HepG2 (cell line): ENCODE results near the gene MYBPC2. TPM values are rescaled to one million over a fixed set of nuclear protein-coding genes. Genes with fewer than 3 reads are reported as not detected.

ENCODE experiments used
- ATAC-seq: fragments of 200-7000 bp; cut with Tn5 transposase; 3 replicates; pipeline ENCODE4 v1.9.1; 2020; ENCODE audit warnings: mild to moderate bottlenecking, moderate library complexity
- BruUV-seq: library from RNA; stranded (reverse); fragments of 400-500 nt; replicated peaks from 2 replicates; lab custom pipeline; 2021; lab: Mats Ljungman, UMichigan
- CTCF ChIA-PET: fragments of 300-600 bp; formaldehyde crosslinking; extraction: SDS; loops from one replicate; lab custom pipeline; 2021; ENCODE audit warnings: low total read pairs, inconsistent platforms, low intra/inter-chr PET ratio; lab: Yijun Ruan, JAX
- POLR2A ChIA-PET: fragments of 350-600 bp; sonication (Branson Sonifier 250); formaldehyde crosslinking; loops from one replicate; lab custom pipeline; 2020; ENCODE audit warnings: antibody characterized with exemption, inconsistent platforms; lab: Yijun Ruan, JAX
- DNase-seq: peaks from one replicate; pipeline ENCODE4 v3.0.0-alpha.2; 2015; ENCODE audit warnings: low spot score
- FAIRE-seq: peaks from 3 replicates; lab custom pipeline; 2011; peaks lifted over from hg19 to GRCh38; lab: Jason Lieb, UNC
- H2AFZ ChIP-seq: one replicate; pipeline ENCODE4 v1.6.1; 2011; ENCODE audit warnings: low read length, inconsistent platforms
- H3K27ac ChIP-seq: fragments of 300-600 bp; 3 replicates; pipeline ENCODE4 v1.8.0; 2011; ENCODE audit warnings: mixed run types, mild to moderate bottlenecking, mixed read lengths, low read length, inconsistent platforms; ENCODE audit not compliant: insufficient read depth; ENCODE audit errors: extremely low read length
- H3K27me3 ChIP-seq, 2 experiments: fragments of 200-600 bp in 1 of 2; 2 replicates in 1 of 2; 3 replicates in 1 of 2; pipeline versions ENCODE4 v1.6.0 to v1.8.0; 2011; ENCODE audit warnings: low read length in 2 of 2, mild to moderate bottlenecking in 2 of 2, moderate library complexity in 2 of 2, inconsistent platforms in 1 of 2; ENCODE audit not compliant: insufficient read depth in 2 of 2, control insufficient read depth in 1 of 2
- H3K36me3 ChIP-seq, 2 experiments: fragments of 200-600 bp in 1 of 2; replicated peaks in 1 of 2; 2 replicates in 1 of 2; 3 replicates in 1 of 2; pipeline versions ENCODE4 v1.5.1 to v1.8.0; 2011; ENCODE audit warnings: low read length in 2 of 2, inconsistent platforms in 1 of 2; ENCODE audit not compliant: insufficient read depth in 2 of 2, control insufficient read depth in 1 of 2
- H3K4me1 ChIP-seq: 2 replicates; pipeline ENCODE4 v1.5.1; 2012; ENCODE audit warnings: low read length, inconsistent platforms; ENCODE audit not compliant: insufficient read depth
- H3K4me2 ChIP-seq: 2 replicates; pipeline ENCODE4 v1.6.0; 2011; ENCODE audit warnings: low read depth, low read length, inconsistent platforms
- H3K4me3 ChIP-seq, 3 experiments: fragments of 200-600 bp in 1 of 3; sonication (generic), shearing (Covaris generic) in 1 of 3; replicated peaks in 1 of 3; 2 replicates each; pipeline ENCODE4 v1.5.1; 2011 to 2016; ENCODE audit warnings: low read length in 3 of 3, inconsistent platforms in 2 of 3, low read depth in 2 of 3, mild to moderate bottlenecking in 2 of 3, control low read depth in 1 of 3, mixed read lengths in 1 of 3; ENCODE audit not compliant: insufficient read depth in 1 of 3
- H3K79me2 ChIP-seq: one replicate; pipeline ENCODE4 v1.6.1; 2011; ENCODE audit warnings: low read length, inconsistent platforms; ENCODE audit not compliant: insufficient read depth
- H3K9ac ChIP-seq: 2 replicates; pipeline ENCODE4 v1.6.0; 2011; ENCODE audit warnings: mild to moderate bottlenecking, low read depth, low read length, inconsistent platforms; ENCODE audit not compliant: insufficient read depth
- H3K9me3 ChIP-seq: 2 replicates; pipeline ENCODE4 v1.5.1; 2012; ENCODE audit warnings: mild to moderate bottlenecking, low read length
- H4K20me1 ChIP-seq: 2 replicates; pipeline ENCODE4 v1.6.0; 2011; ENCODE audit warnings: inconsistent platforms, mild to moderate bottlenecking, low read length, moderate library complexity; ENCODE audit not compliant: insufficient read depth
- AGO2 ChIP-seq: fragments of 200-400 bp; formaldehyde crosslinking; optimal IDR thresholded peaks from 2 replicates; pipeline ENCODE3; 2017; ENCODE audit warnings: mild to moderate bottlenecking, low read depth, low read length, moderate library complexity
- CHD4 ChIP-seq: fragments of 200-600 bp; sonication (generic); IDR thresholded peaks from 2 replicates; pipeline ENCODE4 v1.7.0; 2017; ENCODE audit warnings: mild to moderate bottlenecking, low read length, borderline replicate concordance
- HNRNPL ChIP-seq: fragments of 200-400 bp; formaldehyde crosslinking; IDR thresholded peaks from 2 replicates; pipeline ENCODE4 v1.6.1; 2017; ENCODE audit warnings: mild to moderate bottlenecking, low read depth, low read length
- NR2C2 ChIP-seq: sonication (generic); formaldehyde crosslinking; IDR thresholded peaks from 2 replicates; pipeline ENCODE4 v1.4.0; 2020; ENCODE audit warnings: missing genetic modification reagents, mild to moderate bottlenecking, moderate library complexity, borderline replicate concordance
- NR2F6 ChIP-seq, 2 experiments: IDR thresholded peaks; 2 replicates each; pipeline ENCODE4 v1.6.1; 2016; ENCODE audit warnings: antibody characterized with exemption in 1 of 2, mild to moderate bottlenecking in 1 of 2
- RBM22 ChIP-seq: fragments of 200-400 bp; formaldehyde crosslinking; optimal IDR thresholded peaks from 2 replicates; pipeline ENCODE3; 2017; ENCODE audit warnings: mild to moderate bottlenecking, low read length, moderate library complexity
- USF2 ChIP-seq, 2 experiments: sonication (generic) in 1 of 2; formaldehyde crosslinking in 1 of 2; IDR thresholded peaks; 2 replicates each; pipeline versions ENCODE4 v1.5.1 to v1.6.1; 2011 to 2020; ENCODE audit warnings: borderline replicate concordance in 1 of 2, low read depth in 1 of 2, low read length in 1 of 2, mild to moderate bottlenecking in 1 of 2, missing genetic modification reagents in 1 of 2, moderate library complexity in 1 of 2
- ZNF44 ChIP-seq: sonication (generic); formaldehyde crosslinking; IDR thresholded peaks from 2 replicates; pipeline ENCODE4 v1.5.1; 2020; ENCODE audit warnings: mild to moderate bottlenecking, missing genetic modification reagents
- ZNF75D ChIP-seq: sonication (generic); formaldehyde crosslinking; IDR thresholded peaks from 2 replicates; pipeline ENCODE4 v1.8.1; 2023; ENCODE audit warnings: missing genetic modification reagents, mild to moderate bottlenecking, borderline replicate concordance
- WGBS: methylation state at CpG from one replicate; pipeline ENCODE4 v1.1.6; 2017; ENCODE audit warnings: low lambda C conversion rate; 5-methylcytosine and 5-hydroxymethylcytosine counted together
- in situ Hi-C: cut with HindIII; loops from 2 replicates; pipeline ENCODE4 v1.10.0; 2017; ENCODE audit warnings: low pct_unique_long_range_greater_than_20kb; ENCODE audit not compliant: extremely low pct_ligation_motif_present
- intact Hi-C: fragments of 100-400 bp; cut with micrococcal nuclease; formaldehyde crosslinking; loops from one replicate; pipeline ENCODE4 v1.10.0; 2022; ENCODE audit not compliant: unreplicated experiment
- polyA plus RNA-seq, 8 experiments: library from polyadenylated mRNA; depleted of rRNA in 3 of 8; stranded (reverse) in 7 of 8; unstranded in 1 of 8; fragments of >200 nt; fragmentation: Illumina TruSeq in 4 of 8; extraction: Trizol in 4 of 8; gene quantifications; 2 replicates each; pipeline versions ENCODE4 v1.2.1 to v1.2.3, GENCODE V29; 2011 to 2016; ENCODE audit warnings: low read depth in 4 of 8, missing spikeins in 1 of 8, mixed read lengths in 1 of 8; ENCODE audit not compliant: insufficient read depth in 1 of 8
- total RNA-seq, 5 experiments: library from RNA; depleted of rRNA; stranded (reverse); fragments of >200 nt; fragmentation: Illumina TruSeq; extraction: Trizol; gene quantifications; 2 replicates each; pipeline ENCODE4 v1.2.3, GENCODE V29; 2016; ENCODE audit warnings: low read depth in 1 of 5

MYBPC2 gene
- total and polyA plus RNA-seq, 2 of the 13 experiments (the other 11 are each of a cell fraction or from before 2014, with no cell fraction given) = not detected

- ATAC-seq (no peak), FAIRE-seq (no peak), DNase-seq (no peak)
- no peaks in the 10 kb centered on the region for H3K79me2 ChIP-seq
- H3K9ac ChIP-seq = no peak overlapping the region
- ChIA-PET POLR2A (no interaction called here), CTCF (no interaction called here)
- H4K20me1 ChIP-seq = no peaks in the 10 kb centered on the region
- peaks cover under 1% of the 10 kb centered on the region; the same call in 1 of the 2 replicates for H3K4me1 ChIP-seq
- H3K27me3 ChIP-seq = no peaks in the 10 kb centered on the region
- in situ Hi-C loops (no loop called here), intact Hi-C loops (no loop called here)
- no peak overlapping the region for H3K27ac ChIP-seq
- no TSS peak for BruUV-seq
- no peaks in the 10 kb centered on the region for H3K9me3 ChIP-seq
- peaks cover 0 to 3% of the 10 kb centered on the region in 2 experiments; a peak in 1 of 5 replicates for H3K36me3 ChIP-seq
- H3K4me2 ChIP-seq = no peak overlapping the region
- no peak overlapping the region for H3K4me3 ChIP-seq
- no peak overlapping the region for H2AFZ ChIP-seq
- TF ChIP-seq NR2C2 (CRISPR knock-in tag) (peak; percentile 49; the same call in 1 of the 2 replicates), HNRNPL (0 out of 2 replicates have a peak, but pooled peaks have one; percentile 26), USF2 (IDR thresholded peaks at IDR 0.05; ENCODE audit: low read depth, low read length) (no peak), USF2 (CRISPR knock-in tag; IDR thresholded peaks at IDR 0.05; ENCODE audit: borderline replicate concordance) (no peak), ZNF75D (CRISPR knock-in tag) (no peak), ZNF44 (CRISPR knock-in tag) (no peak), AGO2 (peak; percentile 26), RBM22 (peak; percentile 29), CHD4 (no peak), NR2F6 (IDR thresholded peaks at IDR 0.05) (peak; percentile 73), NR2F6 (CRISPR knock-in tag; IDR thresholded peaks at IDR 0.05) (no peak)
- TF ChIP-seq, all 625 proteins: peak for 5
- WGBS = 96% methylated on average over 21 of the region's 35 CpGs
Observed at GRCh38 chr19:50416034-50416977, 16.4 kb upstream of the MYBPC2 start.
